ENCODE results near the gene NAA11. TPM values are rescaled to one million over a fixed set of nuclear protein-coding genes. Genes with fewer than 3 reads are reported as not detected.
A peak's percentile ranks its signal among the peaks of the same experiment; 100 is the strongest.

NAA11 gene
- total RNA-seq, 1 donor from 2014 or later, result not detected

GRCh38 chr4:79331126-79331876, 5.4 kb upstream of the NAA11 start:
- DNase-seq (ENCODE audit: low spot score in 2 of 2, unreplicated experiment in 2 of 2), result no peak
- no peaks in the 10 kb centered on the region for H3K9me3 Mint-ChIP-seq
- H3K36me3 Mint-ChIP-seq, result no peaks in the 10 kb centered on the region
- peaks cover 8% of the 10 kb centered on the region for H3K4me1 Mint-ChIP-seq
- no peak overlapping the region for H3K4me3 Mint-ChIP-seq
- H3K27me3 Mint-ChIP-seq (ENCODE audit: low read depth), result no peaks in the 10 kb centered on the region
- H3K27ac Mint-ChIP-seq, result peak overlapping the region; percentile 48
- TF ChIP-seq CTCF (IDR thresholded peaks at IDR 0.05; ENCODE audit: unreplicated experiment), result no peak

GRCh38 chr4:79330720-79331119, 4.9 kb upstream of the NAA11 start:
- H3K27me3 Mint-ChIP-seq (ENCODE audit: low read depth), result no peaks in the 10 kb centered on the region
- H3K9me3 Mint-ChIP-seq, result peaks cover 2% of the 10 kb centered on the region

GRCh38 chr4:79325436-79325835, 425 bp downstream of the NAA11 start:
- Mint-ChIP-seq H3K4me3 (no peak overlapping the region), H3K4me1 (peaks cover 4% of the 10 kb centered on the region), H3K27ac (no peak overlapping the region), H3K9me3 (peaks cover 9% of the 10 kb centered on the region), H3K36me3 (no peaks in the 10 kb centered on the region), H3K27me3 (ENCODE audit: low read depth) (no peaks in the 10 kb centered on the region)
- DNase-seq (ENCODE audit: low spot score in 2 of 2, unreplicated experiment in 2 of 2), result no peak
- no peak for TF ChIP-seq CTCF (IDR thresholded peaks at IDR 0.05; ENCODE audit: unreplicated experiment)

More at GRCh38 chr4:79330720-79331119, 4.9 kb upstream of the NAA11 start:
- Mint-ChIP-seq H3K36me3 (no peaks in the 10 kb centered on the region), H3K27ac (peak overlapping the region; percentile 48), H3K4me1 (peaks cover 8% of the 10 kb centered on the region), H3K4me3 (no peak overlapping the region)
- DNase-seq (ENCODE audit: low spot score in 2 of 2, unreplicated experiment in 2 of 2), result no peak
- no peak for TF ChIP-seq CTCF (IDR thresholded peaks at IDR 0.05; ENCODE audit: unreplicated experiment)

GRCh38 chr4:79319975-79320374, 5.9 kb downstream of the NAA11 start:
- no peaks in the 10 kb centered on the region for H3K36me3 Mint-ChIP-seq
- DNase-seq (ENCODE audit: low spot score in 2 of 2, unreplicated experiment in 2 of 2), result no peak
- peaks cover 35% of the 10 kb centered on the region for H3K4me1 Mint-ChIP-seq
- TF ChIP-seq CTCF (IDR thresholded peaks at IDR 0.05; ENCODE audit: unreplicated experiment), result no peak
- H3K27ac Mint-ChIP-seq, result no peak overlapping the region
- peaks cover 4% of the 10 kb centered on the region for H3K9me3 Mint-ChIP-seq
- H3K27me3 Mint-ChIP-seq (ENCODE audit: low read depth), result peaks cover 3% of the 10 kb centered on the region
- H3K4me3 Mint-ChIP-seq, result no peak overlapping the region

GRCh38 chr4:79317711-79318110, 8.2 kb downstream of the NAA11 start:
- Mint-ChIP-seq H3K4me1 (peaks cover 36% of the 10 kb centered on the region), H3K27ac (no peak overlapping the region)
- no peak for TF ChIP-seq CTCF (IDR thresholded peaks at IDR 0.05; ENCODE audit: unreplicated experiment)

More at GRCh38 chr4:79317711-79318110, 8.2 kb downstream of the NAA11 start:
- H3K27me3 Mint-ChIP-seq (ENCODE audit: low read depth), result peaks cover 12% of the 10 kb centered on the region
- no peaks in the 10 kb centered on the region for H3K36me3 Mint-ChIP-seq
- no peak for DNase-seq (ENCODE audit: low spot score in 2 of 2, unreplicated experiment in 2 of 2)
- no peaks in the 10 kb centered on the region for H3K9me3 Mint-ChIP-seq
- H3K4me3 Mint-ChIP-seq, result no peak overlapping the region

Data from mesothelial cell of epicardium (in vitro differentiated cells).